ENCODE results near the gene BZW1. TPM values are rescaled to one million over a fixed set of nuclear protein-coding genes. Genes with fewer than 3 reads are reported as not detected.

BZW1 gene
- total RNA-seq, 1 experiment from 2014 or later, result 300 TPM

GRCh38 chr2:200790185-200790584 lies 21.5 kb upstream of the BZW1 start:
- Histone ChIP-seq H3K4me1 (replicated peaks; ENCODE audit: insufficient read depth) (peaks cover 51% of the 10 kb centered on the region), H3K4me3 (no peak overlapping the region), H3K79me2 (ENCODE audit: low read depth) (no peaks in the 10 kb centered on the region), H4K20me1 (ENCODE audit: insufficient read depth) (no peaks in the 10 kb centered on the region), H3K36me3 (ENCODE audit: low read depth) (no peaks in the 10 kb centered on the region), H3K9me3 (ENCODE audit: insufficient read depth, low read depth) (no peaks in the 10 kb centered on the region), H3K27me3 (ENCODE audit: insufficient read depth, low read depth) (no peaks in the 10 kb centered on the region), H3K27ac (no peak overlapping the region), H3K4me2 (no peak overlapping the region), H2AFZ (no peak overlapping the region), H3K9me2 (ENCODE audit: insufficient read depth) (no peaks in the 10 kb centered on the region), H3F3A (ENCODE audit: insufficient read depth, low read depth) (peaks cover 49% of the 10 kb centered on the region)
- POLR2A ChIA-PET (ENCODE audit: unreplicated experiment), result interaction anchor here (0.5 kb wide), 1 partner anchor 20 kb away, joined by 8 read pairs; no protein-coding TSS in a partner anchor
- TF ChIP-seq CTCF (conservative IDR thresholded peaks at IDR 0.05) (no peak), EZH2 (IDR thresholded peaks at IDR 0.05; ENCODE audit: low read depth) (no peak)
- no TSS peak for BruUV-seq (replicated peaks)
- CTCF ChIA-PET, result no interaction called here
- no peak for DNase-seq
- intact Hi-C loops (cut with micrococcal nuclease; ENCODE audit: unreplicated experiment), result no loop called here

- H2AFZ ChIP-seq, result no peak overlapping the region
- no TSS peak for BruUV-seq (replicated peaks)
- intact Hi-C loops (cut with micrococcal nuclease; ENCODE audit: unreplicated experiment), result no loop called here
- H3F3A ChIP-seq (ENCODE audit: insufficient read depth, low read depth), result peaks cover 32% of the 10 kb centered on the region
- no peak overlapping the region for H3K27ac ChIP-seq
- H3K36me3 ChIP-seq (ENCODE audit: low read depth), result no peaks in the 10 kb centered on the region
- peaks cover 38% of the 10 kb centered on the region for H3K4me1 ChIP-seq (replicated peaks; ENCODE audit: insufficient read depth)
- ChIA-PET POLR2A (ENCODE audit: unreplicated experiment) (interaction anchor here (0.7 kb wide), 1 partner anchor 35 kb away, joined by 5 read pairs; no protein-coding TSS in a partner anchor), CTCF (no interaction called here)
- no peak overlapping the region for H3K4me3 ChIP-seq
- TF ChIP-seq CTCF (conservative IDR thresholded peaks at IDR 0.05) (no peak), EZH2 (IDR thresholded peaks at IDR 0.05; ENCODE audit: low read depth) (no peak)
- no peaks in the 10 kb centered on the region for H3K9me3 ChIP-seq (ENCODE audit: insufficient read depth, low read depth)
- H3K9me2 ChIP-seq (ENCODE audit: insufficient read depth), result no peaks in the 10 kb centered on the region
- no peak overlapping the region for H3K4me2 ChIP-seq
- DNase-seq, result no peak
- no peaks in the 10 kb centered on the region for H3K27me3 ChIP-seq (ENCODE audit: insufficient read depth, low read depth)
- no peaks in the 10 kb centered on the region for H4K20me1 ChIP-seq (ENCODE audit: insufficient read depth)
- H3K79me2 ChIP-seq (ENCODE audit: low read depth), result no peaks in the 10 kb centered on the region
Measured at GRCh38 chr2:200791905-200792304, 19.8 kb upstream of the BZW1 start.

- ChIA-PET CTCF (interaction anchor here (0.6 kb wide), 1 partner anchor 82 kb away, joined by 3 read pairs; no protein-coding TSS in a partner anchor), POLR2A (ENCODE audit: unreplicated experiment) (no interaction called here)
- TF ChIP-seq EZH2 (IDR thresholded peaks at IDR 0.05; ENCODE audit: low read depth) (no peak), CTCF (conservative IDR thresholded peaks at IDR 0.05) (no peak)
- H3K79me2 ChIP-seq (ENCODE audit: low read depth), result no peaks in the 10 kb centered on the region
- H3F3A ChIP-seq (ENCODE audit: insufficient read depth, low read depth), result peaks cover 10% of the 10 kb centered on the region; the same call in 1 of the 2 replicates
- H3K4me1 ChIP-seq (replicated peaks; ENCODE audit: insufficient read depth), result peaks cover 17% of the 10 kb centered on the region
- H3K4me2 ChIP-seq, result no peak overlapping the region
- intact Hi-C loops (cut with micrococcal nuclease; ENCODE audit: unreplicated experiment), result no loop called here
- no peak overlapping the region for H3K27ac ChIP-seq
- H3K9me3 ChIP-seq (ENCODE audit: insufficient read depth, low read depth), result no peaks in the 10 kb centered on the region
- no TSS peak for BruUV-seq (replicated peaks)
- no peak for DNase-seq
- no peak overlapping the region for H3K4me3 ChIP-seq
- no peaks in the 10 kb centered on the region for H4K20me1 ChIP-seq (ENCODE audit: insufficient read depth)
- H3K36me3 ChIP-seq (ENCODE audit: low read depth), result no peaks in the 10 kb centered on the region
- no peaks in the 10 kb centered on the region for H3K9me2 ChIP-seq (ENCODE audit: insufficient read depth)
- no peaks in the 10 kb centered on the region for H3K27me3 ChIP-seq (ENCODE audit: insufficient read depth, low read depth)
- H2AFZ ChIP-seq, result no peak overlapping the region
Measured at GRCh38 chr2:200794143-200794542, 17.6 kb upstream of the BZW1 start.
